ENCODE results near the gene SOCS7.
A peak's percentile ranks its signal among the peaks of the same experiment; 100 is the strongest.

Gene SOCS7

GRCh38 chr17:38351412-38352222 is at the start of gene SOCS7:
TSS of gene SOCS7 (plus strand) at chr17:38351844. CDS start at chr17:38352053, 209 bp downstream.
- peak; percentile 93 for DNase-seq (ENCODE audit: low spot score)

DNA sequence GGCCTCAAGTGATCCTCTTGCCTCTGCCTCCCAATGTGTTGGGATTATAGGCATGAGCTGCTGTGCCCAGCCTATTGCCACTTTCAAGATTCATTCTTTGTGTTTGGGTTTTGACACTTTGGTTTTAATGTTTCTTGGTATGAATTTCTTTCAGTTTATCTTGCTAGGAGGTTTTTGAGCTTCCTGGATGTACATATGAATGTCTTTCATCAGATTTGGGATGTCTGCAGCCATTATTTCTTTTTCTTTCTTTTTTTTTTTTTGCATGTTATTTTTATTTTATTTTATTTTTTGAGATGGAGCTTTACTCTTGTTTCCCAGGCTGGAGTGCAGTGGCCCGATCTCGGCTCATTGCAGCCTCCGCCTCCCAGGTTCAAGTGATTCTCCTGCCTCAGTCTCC is 36.1 kb upstream of the SOCS7 start:
- DNase-seq (ENCODE audit: low spot score): no peak

GRCh38 chr17:38317081-38317480 is 34.6 kb upstream of the SOCS7 start:
- no peak for DNase-seq (ENCODE audit: low spot score)

DNA sequence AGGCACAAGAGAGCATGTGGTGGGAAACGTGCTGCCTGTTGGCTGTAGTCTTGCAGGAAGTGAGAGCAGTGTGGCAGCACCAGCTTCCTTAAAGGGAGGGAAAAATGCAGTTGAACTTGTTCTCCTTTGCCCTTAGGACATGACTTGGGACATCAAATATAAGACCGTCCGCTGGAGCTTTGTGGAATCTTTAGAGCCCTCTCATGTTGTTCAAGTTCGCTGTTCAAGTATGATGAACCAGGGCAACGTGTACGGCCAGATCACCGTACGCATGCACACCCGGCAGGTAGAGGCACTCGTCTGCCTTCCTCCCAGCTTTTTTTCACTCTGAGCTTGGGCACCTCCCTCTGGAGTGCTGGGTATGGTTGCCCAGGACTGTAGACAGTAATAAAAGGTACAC is 31.2 kb upstream of the SOCS7 start:
- no peak for DNase-seq (ENCODE audit: low spot score)

DNA sequence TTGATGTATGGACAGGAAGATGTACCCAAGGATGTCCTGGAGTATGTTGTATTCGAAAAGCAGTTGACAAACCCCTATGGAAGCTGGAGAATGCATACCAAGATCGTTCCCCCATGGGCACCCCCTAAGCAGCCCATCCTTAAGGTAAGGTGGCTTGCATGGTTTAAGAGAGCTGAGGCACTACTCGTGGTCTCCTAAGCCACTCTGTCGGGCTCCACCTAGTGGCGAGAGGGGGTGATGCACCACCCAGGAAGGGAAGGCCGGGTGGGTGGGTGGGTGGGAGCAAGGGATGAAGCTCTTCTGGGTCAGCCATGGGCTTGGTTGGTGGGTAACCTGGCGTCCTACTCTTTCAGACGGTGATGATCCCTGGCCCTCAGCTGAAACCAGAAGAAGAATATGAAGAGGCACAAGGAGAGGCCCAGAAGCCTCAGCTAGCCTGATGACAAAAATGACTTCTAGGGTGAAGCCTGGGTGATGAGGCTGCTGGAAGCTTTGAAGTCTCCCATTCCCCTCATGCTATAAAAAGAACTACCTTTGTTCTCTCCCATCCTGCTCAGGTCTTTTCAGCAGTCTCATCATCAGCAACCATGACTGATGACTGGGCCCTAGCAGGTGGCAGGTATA is 29.4 kb upstream of the SOCS7 start:
- peak; percentile 78 for DNase-seq (ENCODE audit: low spot score)

DNA sequence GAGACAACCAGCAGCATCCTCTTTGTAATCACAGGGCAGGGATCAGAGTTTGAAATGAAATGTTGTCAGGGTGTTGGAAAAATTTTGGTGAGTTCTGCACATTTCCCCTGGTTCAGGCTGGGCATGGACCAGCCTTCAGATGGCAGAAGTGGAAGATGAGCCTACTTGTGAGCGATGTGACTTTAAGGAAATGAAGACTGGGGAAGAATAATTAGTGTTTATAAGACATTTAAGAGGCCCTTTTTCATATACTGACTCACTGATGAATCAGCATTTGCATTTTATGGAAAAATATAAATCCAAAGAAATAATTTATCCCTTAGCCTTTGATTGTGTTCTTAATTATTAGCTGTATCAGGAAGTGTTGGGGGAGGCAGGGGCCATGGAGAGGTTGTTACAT is 28.7 kb upstream of the SOCS7 start:
- DNase-seq (ENCODE audit: low spot score): no peak

GRCh38 chr17:38324141-38324697 is 27.4 kb upstream of the SOCS7 start:
- DNase-seq (ENCODE audit: low spot score): no peak

GRCh38 chr17:38324772-38325171 is 26.9 kb upstream of the SOCS7 start:
- no peak for DNase-seq (ENCODE audit: low spot score)

DNA sequence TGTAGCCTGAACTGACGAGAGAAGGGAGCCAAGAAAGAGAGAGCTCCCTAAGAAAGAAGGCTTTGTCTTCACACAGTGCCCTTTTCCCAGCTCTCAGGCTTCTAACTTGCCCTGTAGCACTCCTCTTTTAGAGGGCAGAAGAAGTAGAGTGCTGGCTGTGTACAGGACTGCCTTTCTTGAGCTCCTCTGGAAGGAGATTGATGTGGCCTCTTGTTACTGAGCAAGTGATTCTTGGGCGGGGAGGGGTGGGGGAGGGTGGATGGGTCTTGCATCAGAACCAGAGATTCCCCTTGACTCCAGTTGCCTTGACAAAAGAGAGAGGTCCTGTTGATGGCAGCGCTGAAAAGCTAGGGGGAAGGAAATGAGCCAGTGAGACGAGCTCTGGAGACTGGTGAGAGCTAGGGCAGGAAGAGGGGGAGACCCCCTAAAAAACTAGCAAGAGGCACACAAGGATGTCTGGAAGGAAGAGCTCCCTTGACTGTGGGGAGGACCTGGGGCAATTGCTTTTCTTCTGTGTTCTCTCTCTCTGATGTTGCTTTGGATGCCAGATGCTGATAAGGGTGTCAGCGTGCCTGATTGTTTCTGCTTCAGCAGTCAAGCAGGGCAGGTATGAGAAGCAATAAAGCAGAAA is 26.3 kb upstream of the SOCS7 start:
- no peak for DNase-seq (ENCODE audit: low spot score)

DNA sequence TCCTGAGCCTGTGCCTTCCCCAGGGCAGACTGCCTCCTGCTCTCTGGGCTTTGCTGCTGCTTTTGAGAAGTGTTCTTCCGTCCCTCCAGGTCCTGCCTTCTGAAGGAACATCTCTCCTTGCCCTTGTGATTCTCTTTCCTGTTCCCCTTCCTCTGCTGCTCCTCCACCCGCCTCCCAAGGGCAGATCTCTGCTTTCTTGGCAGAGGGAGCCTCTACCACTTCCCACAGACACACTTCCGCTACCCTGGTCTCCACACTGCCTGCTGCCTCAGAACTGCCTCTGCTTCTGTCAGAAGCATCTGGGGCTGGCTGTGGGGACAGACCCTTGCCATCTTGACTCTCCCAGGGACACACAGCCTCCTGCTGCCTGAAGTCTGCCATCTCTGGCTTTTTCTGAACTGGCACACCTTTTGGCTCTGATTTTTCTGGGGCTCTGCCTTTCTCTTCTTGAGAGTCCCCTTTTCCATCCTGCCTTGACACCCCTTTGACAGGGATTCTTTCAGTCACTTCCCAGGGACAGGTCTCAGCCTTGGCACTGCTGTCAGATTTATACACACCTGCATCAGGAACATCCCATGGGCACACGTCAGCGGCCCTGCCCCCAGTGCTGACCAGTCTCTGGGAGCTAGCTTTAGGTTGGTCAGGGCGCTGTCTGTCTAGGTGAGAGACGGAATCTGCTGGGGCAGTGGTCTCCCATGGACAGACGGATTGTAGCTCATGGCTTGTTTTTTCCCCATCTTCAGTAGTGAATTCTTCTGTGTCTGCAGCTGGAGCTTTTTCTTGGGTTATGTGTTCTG is 24.4 kb upstream of the SOCS7 start:
- DNase-seq (ENCODE audit: low spot score): no peak

GRCh38 chr17:38327936-38328335 is 23.7 kb upstream of the SOCS7 start:
- DNase-seq (ENCODE audit: low spot score): no peak

- DNase-seq (ENCODE audit: low spot score): no peak
Observed at GRCh38 chr17:38328620-38329019, 23.0 kb upstream of the SOCS7 start.

DNA sequence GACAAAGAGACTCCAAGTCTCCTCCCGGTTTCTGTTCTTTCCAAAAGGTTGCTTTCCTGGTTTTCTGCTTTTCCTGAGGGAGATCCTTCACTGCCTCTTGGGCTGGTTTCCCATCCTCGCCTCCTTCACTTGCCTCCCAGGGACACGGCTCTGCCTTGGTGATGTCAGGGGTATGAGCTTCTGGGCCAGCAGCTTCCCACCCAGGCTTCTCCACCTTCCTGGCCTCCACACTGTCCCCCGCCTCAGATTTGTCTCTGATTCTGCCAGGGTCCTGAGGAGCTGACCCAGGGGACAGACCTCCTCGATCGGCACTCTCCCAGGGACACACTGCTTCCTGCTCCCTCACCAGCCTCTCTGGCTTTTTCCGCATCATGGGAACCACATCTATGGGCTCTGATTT is 22.4 kb upstream of the SOCS7 start:
- DNase-seq (ENCODE audit: low spot score): no peak

- no peak for DNase-seq (ENCODE audit: low spot score)
Observed at GRCh38 chr17:38329808-38330730, 21.6 kb upstream of the SOCS7 start.

- DNase-seq (ENCODE audit: low spot score): no peak
Observed at GRCh38 chr17:38330941-38331411, 20.7 kb upstream of the SOCS7 start.

GRCh38 chr17:38332735-38333134 is 18.9 kb upstream of the SOCS7 start:
- DNase-seq (ENCODE audit: low spot score): no peak

- DNase-seq (ENCODE audit: low spot score): peak; percentile 39
Observed at GRCh38 chr17:38333635-38334295, 17.9 kb upstream of the SOCS7 start.

GRCh38 chr17:38334480-38335364 is 16.9 kb upstream of the SOCS7 start:
- DNase-seq (ENCODE audit: low spot score): no peak

GRCh38 chr17:38336838-38337237 is 14.8 kb upstream of the SOCS7 start:
- DNase-seq (ENCODE audit: low spot score): no peak

All from AG08395 (cell line).